Measurements from ENCODE around the gene PRB3. TPM values are rescaled to one million over a fixed set of nuclear protein-coding genes. Genes with fewer than 3 reads are reported as not detected.

Gene PRB3
- total RNA-seq = not detected in 2 replicates

DNA sequence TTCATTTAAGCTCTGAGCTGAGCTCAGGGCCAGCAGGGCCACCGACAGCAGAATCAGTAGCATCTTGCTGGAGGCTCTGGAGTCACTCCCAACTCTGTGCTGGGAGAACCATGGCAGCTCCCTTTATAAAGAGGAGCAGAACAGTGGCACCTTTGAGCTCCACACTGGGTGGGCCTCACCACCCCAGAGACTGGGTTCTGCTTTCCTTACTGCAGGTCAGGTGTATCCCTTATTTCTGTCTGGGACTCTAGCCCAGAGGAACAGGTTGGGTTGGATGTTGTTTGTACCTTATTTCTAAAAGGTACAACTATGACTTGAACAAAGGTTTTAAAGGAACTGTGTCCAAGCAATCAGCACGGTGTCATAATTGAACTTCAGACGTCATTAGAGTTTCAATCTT lies at the start of gene PRB3:
PRB3 (minus strand) TSS at position 101 of the 400 bp plus-strand sequence; CDS start at position 63, 38 bp downstream.
- intact Hi-C loops (cut with micrococcal nuclease) = no loop called here
- H3K36me3 Mint-ChIP-seq (ENCODE audit: low read depth) = no peaks in the 10 kb centered on the region
- no peak within 1 kb of the TSS for H3K27ac Mint-ChIP-seq
- H3K27me3 Mint-ChIP-seq = no peaks in the 10 kb centered on the region
- DNase-seq = no peak
- H3K9me3 Mint-ChIP-seq = no peaks in the 10 kb centered on the region
- ATAC-seq (ENCODE audit: low read depth) = no peak
- no peak within 1 kb of the TSS for H3K4me3 Mint-ChIP-seq
- TF ChIP-seq, protein P1, sequence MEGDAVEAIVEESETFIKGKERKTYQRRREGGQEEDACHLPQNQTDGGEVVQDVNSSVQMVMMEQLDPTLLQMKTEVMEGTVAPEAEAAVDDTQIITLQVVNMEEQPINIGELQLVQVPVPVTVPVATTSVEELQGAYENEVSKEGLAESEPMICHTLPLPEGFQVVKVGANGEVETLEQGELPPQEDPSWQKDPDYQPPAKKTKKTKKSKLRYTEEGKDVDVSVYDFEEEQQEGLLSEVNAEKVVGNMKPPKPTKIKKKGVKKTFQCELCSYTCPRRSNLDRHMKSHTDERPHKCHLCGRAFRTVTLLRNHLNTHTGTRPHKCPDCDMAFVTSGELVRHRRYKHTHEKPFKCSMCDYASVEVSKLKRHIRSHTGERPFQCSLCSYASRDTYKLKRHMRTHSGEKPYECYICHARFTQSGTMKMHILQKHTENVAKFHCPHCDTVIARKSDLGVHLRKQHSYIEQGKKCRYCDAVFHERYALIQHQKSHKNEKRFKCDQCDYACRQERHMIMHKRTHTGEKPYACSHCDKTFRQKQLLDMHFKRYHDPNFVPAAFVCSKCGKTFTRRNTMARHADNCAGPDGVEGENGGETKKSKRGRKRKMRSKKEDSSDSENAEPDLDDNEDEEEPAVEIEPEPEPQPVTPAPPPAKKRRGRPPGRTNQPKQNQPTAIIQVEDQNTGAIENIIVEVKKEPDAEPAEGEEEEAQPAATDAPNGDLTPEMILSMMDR (IDR thresholded peaks at IDR 0.05) = no peak
- ChIA-PET POLR2A (no interaction called here), CTCF (no interaction called here)
- H3K4me1 Mint-ChIP-seq = no peaks in the 10 kb centered on the region

DNA sequence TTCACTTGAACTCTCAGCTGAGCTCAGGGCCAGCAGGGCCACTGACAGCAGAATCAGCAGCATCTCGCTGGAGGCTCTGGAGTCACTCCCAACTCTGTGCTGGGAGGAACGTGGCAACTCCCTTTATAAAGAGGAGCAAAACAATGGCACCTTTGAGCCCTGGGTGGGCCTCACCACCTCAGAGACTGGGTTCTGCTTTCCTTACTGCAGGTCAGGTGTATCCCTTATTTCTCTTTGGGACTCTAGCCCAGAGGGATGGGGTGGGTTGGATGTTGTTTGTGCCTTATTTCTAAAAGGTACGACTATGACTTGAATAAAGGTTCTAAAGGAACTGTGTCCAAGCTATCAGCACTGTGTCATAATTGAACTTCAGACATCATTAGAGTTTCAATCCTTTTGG lies 40.8 kb upstream of the PRB3 start, which contains the start of gene PRB4:
PRB4 (minus strand) TSS at position 101 of the 400 bp plus-strand sequence; CDS start at position 63, 38 bp downstream.
- ChIA-PET CTCF (no interaction called here), POLR2A (no interaction called here)
- intact Hi-C loops (cut with micrococcal nuclease) = no loop called here
- DNase-seq (no peak), ATAC-seq (ENCODE audit: low read depth) (no peak)
- TF ChIP-seq, protein P1 (IDR thresholded peaks at IDR 0.05) = no peak
- Mint-ChIP-seq H3K27me3 (no peaks in the 10 kb centered on the region), H3K9me3 (peaks cover 3% of the 10 kb centered on the region), H3K36me3 (ENCODE audit: low read depth) (no peaks in the 10 kb centered on the region), H3K27ac (no peak within 1 kb of the TSS), H3K4me3 (no peak within 1 kb of the TSS), H3K4me1 (no peaks in the 10 kb centered on the region)

DNA sequence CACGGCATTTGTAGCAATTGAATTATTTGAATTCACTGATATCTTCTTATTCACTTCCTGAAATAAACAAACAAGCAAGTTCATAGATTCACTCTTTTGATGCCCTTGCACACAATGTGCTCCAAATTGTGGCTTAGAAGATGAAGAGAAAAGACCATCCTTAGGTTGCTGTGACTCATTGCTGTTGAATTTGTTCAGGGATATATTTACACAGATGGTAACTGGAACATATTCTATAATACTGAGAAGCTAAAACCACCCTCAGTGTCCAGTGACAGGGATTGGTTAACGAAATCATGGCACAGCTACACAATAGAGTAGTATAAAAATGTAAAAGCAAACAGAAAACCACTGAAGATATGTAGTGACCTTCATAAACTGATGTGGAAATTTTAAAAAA lies 37.6 kb upstream of the PRB3 start:
- Mint-ChIP-seq H3K4me3 (no peak overlapping the region), H3K4me1 (no peaks in the 10 kb centered on the region), H3K27ac (no peak overlapping the region), H3K9me3 (peaks cover 4% of the 10 kb centered on the region), H3K36me3 (ENCODE audit: low read depth) (no peaks in the 10 kb centered on the region), H3K27me3 (no peaks in the 10 kb centered on the region)
- ChIA-PET CTCF (no interaction called here), POLR2A (no interaction called here)
- intact Hi-C loops (cut with micrococcal nuclease) = no loop called here
- DNase-seq (no peak), ATAC-seq (ENCODE audit: low read depth) (no peak)
- TF ChIP-seq, protein P1 (IDR thresholded peaks at IDR 0.05) = no peak

DNA sequence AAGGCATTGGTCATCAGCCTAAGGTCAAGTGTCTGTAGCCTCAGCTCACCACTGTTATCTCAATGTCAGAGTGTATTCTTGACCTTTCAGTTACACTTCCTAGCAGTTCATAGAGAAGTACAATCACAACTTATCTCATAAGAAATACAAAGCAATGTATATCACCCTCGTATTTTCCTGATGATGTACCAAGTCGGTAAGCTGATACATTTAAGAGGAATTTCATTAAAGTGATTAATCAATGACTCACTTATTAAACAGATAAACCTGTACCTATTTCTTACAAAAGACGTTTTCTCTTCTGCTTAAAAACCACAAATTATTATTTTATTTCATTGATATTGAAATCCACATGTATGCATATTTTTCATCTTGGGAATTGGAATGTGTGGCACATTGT lies 3.9 kb upstream of the PRB3 start:
- H3K9me3 Mint-ChIP-seq = no peaks in the 10 kb centered on the region
- no peak for DNase-seq
- no peaks in the 10 kb centered on the region for H3K4me1 Mint-ChIP-seq
- ChIA-PET POLR2A (no interaction called here), CTCF (no interaction called here)
- H3K4me3 Mint-ChIP-seq = no peak overlapping the region
- no peak for ATAC-seq (ENCODE audit: low read depth)
- H3K36me3 Mint-ChIP-seq (ENCODE audit: low read depth) = no peaks in the 10 kb centered on the region
- H3K27ac Mint-ChIP-seq = no peak overlapping the region
- H3K27me3 Mint-ChIP-seq = no peaks in the 10 kb centered on the region
- intact Hi-C loops (cut with micrococcal nuclease) = no loop called here
- TF ChIP-seq, protein P1 (IDR thresholded peaks at IDR 0.05) = no peak

DNA sequence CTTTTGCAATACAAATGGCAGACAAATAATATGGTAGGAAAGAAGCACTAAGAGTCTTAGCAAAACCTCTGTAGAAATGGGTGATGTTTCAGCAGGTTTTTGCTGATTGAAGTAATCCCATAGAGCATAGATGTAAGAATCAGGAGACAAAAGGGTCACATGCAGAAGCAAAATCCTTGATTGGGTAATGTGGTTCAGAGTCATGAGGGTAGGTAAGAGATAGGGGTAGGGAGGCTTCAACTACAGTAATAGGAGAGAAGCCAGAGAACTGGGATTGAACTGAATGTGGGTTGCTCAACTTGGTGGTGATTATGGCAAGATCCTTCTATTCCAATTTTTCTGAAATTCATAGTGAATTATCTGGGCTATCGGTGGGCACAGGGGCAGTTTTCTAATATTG lies 5.0 kb downstream of the PRB3 start:
- intact Hi-C loops (cut with micrococcal nuclease) = no loop called here
- Mint-ChIP-seq H3K9me3 (peaks cover 17% of the 10 kb centered on the region), H3K27ac (no peak overlapping the region), H3K4me1 (no peaks in the 10 kb centered on the region), H3K27me3 (no peaks in the 10 kb centered on the region), H3K36me3 (ENCODE audit: low read depth) (no peaks in the 10 kb centered on the region), H3K4me3 (no peak overlapping the region)
- TF ChIP-seq, protein P1 (IDR thresholded peaks at IDR 0.05) = no peak
- ATAC-seq (ENCODE audit: low read depth) (no peak), DNase-seq (no peak)
- CTCF ChIA-PET = no interaction called here
- POLR2A ChIA-PET = no interaction called here

Measured in activated B cell treated with CpG ODN at 0.5 μM for 24 hours (primary cell).